ENCODE results near the gene LPO.

LPO gene

DNA sequence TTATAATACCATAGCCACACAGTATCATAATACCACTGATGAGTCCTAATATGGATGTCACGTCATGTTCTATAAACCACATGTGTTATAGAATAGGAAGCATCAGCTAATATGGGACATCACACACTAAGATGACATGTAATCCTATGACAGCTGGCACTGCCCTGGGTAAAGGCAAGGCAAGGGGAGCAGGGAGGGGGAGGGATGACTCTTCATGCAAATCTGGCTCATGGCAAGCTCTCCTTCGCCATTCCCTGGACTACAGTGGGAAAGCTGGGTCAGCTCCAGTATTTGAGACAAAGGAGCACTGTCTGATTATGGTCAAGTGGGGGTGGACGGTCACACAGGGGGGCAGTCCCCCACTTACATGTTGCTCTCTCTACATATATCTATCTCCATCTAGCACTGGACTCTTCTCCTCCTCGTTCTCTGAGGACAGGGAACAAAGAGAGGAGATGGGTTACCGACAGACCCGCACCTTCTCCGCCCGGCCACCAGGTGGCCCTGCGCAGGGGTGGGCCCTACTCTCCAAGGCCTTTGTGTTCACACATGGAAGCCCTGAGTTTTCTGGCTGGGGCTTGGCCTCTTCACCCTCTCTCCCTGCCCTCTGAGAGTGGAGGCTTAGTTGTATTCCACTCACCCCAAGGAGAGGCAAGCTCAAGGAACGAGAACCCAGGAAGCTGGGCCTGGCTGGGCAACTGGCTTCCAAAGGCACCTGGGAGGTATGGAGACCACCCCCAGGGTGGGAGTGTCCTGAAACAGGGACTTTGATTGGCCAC is 65.8 kb downstream of the LPO start:
- DNase-seq (ENCODE audit: low read depth), result peak; percentile 41

- no peak for DNase-seq (ENCODE audit: low read depth)
Measured at GRCh38 chr17:58304750-58305486, 66.5 kb downstream of the LPO start.

GRCh38 chr17:58305626-58306025 is 67.2 kb downstream of the LPO start:
- DNase-seq (ENCODE audit: low read depth), result no peak

GRCh38 chr17:58306131-58306951 is 68.0 kb downstream of the LPO start:
- no peak for DNase-seq (ENCODE audit: low read depth)

- no peak for DNase-seq (ENCODE audit: low read depth)
Measured at GRCh38 chr17:58307468-58308172, 69.2 kb downstream of the LPO start.

DNA sequence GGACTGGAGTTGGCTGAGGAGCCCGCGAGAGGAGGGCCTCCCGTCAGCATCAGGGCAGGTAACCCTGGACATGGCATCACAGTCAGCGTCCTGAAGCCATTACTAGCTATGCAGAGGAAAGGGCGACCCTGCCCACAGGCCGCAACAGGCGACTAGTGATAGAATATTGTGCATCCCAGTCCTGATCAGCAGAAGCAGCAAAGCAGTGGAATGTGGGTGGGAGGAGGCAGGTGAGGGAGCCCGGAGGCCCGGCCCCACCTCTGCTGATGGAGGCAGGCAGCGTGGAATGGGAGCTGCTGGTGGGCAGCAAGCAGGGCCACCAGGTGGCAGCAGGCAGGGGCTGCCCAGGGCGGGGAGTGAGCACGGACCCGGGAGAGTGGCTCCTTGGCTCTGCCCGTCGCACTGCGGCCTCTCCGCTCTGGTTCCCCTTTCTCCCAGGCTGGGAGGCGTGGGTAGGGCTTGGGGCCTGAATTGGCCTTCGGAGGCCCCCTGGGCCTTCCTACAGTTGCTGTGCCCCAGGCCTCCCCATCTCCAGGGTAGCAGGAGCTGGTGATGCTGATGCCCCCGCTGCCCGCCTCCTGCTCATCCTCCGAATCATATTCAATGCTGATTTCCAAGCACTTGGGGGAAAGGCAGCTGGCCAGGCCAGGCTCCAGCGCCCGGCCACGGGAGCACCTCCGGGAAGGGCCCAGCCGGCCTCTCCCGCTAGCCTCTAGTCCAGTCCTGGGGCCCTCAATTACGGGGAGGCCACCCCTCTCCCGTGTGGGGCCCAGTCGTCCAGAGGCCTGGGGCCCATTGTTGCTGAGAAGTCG is 70.0 kb downstream of the LPO start:
- no peak for DNase-seq (ENCODE audit: low read depth)

DNA sequence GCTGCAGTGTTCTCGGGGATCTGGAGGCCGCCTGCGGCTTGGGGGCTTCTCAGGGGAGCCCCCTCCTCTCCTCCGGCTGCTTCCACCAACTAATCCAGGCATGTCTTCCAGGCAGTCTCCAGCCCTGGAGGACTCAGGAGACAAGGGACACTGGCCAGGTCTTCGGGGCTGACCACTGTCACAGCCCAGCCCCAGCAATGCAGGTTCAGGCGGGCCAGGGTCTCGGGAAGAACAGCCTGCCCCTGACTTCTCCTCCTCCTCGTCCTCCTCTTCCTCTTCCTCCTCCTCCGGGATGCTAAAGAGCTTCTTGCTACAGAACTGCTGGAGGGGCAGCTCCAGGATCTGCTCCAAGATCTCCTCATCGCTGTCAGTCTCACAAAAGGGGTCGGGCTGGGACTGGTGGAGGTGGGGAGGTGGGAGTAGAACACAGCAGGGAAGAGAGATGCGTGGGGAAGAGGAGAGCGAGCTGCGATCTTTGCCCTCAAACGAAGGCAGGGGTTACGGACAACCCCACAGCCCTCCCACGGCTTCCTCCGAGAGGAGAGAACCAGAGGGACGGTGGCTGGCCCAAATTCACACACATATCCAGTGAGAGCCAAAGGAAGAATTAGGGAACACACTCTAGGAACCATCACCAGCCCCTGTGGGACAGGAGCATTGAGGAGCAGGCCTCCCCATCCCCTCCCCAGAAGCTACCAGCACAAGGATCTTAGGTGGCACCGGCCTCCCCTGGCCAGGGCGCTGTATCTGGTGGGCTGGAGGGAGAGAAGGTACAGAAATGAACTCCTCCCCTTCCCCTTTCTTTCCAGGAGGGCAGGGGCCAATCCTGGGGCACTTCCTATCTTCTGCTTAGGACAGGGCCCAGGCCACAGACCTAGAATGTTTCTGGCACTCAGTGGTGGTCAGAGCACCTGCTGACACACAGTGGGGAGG is 70.9 kb downstream of the LPO start:
- DNase-seq (ENCODE audit: low read depth), result no peak

GRCh38 chr17:58309918-58310259 is 71.5 kb downstream of the LPO start:
- DNase-seq (ENCODE audit: low read depth), result no peak

DNA sequence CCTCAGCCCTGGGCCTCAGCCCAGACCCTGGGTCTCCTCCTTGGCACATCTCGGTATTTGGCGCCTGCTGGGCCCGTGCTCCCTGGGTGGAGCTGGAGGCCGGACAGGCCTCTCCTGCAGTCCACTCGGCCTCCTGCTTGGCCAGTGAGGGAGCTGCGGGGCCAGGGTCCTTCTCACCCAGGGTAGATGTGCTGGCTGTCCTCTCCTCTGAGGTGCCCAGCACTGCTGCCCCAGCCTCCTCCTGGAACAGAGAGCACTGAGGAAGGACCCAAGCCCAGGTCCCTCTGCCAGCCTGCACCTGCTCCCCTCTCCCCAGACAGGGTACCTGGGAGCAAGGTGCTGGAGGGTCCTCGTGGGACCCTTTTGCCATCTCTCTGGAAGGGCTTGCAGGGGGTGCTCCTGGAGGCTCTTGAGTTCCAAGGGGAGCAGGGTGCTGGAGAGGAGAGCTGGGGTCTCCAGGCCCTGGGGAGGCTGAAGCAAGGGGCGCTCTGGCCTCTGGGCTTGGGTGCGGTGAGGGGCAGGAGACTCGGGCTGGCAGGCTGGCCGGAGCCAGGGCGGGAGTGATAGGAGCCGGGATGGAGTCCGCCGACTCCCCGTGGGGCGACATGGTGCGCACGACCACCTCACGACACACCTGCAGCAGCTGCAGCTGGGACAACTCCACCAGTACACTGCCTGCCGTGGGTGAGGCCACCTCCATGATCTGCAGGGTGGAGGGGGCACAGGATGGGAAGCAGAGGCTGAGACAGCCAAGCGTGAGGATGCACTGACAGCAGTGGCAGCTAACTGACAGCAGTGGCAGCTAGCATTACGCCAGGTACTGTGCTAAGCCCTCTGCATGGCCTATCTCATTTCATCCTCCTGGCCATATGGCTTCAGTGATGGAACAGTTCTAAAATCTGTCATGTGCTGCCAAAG is 72.4 kb downstream of the LPO start:
- no peak for DNase-seq (ENCODE audit: low read depth)

- DNase-seq (ENCODE audit: low read depth), result no peak
Measured at GRCh38 chr17:58311429-58311894, 73.1 kb downstream of the LPO start.

DNA sequence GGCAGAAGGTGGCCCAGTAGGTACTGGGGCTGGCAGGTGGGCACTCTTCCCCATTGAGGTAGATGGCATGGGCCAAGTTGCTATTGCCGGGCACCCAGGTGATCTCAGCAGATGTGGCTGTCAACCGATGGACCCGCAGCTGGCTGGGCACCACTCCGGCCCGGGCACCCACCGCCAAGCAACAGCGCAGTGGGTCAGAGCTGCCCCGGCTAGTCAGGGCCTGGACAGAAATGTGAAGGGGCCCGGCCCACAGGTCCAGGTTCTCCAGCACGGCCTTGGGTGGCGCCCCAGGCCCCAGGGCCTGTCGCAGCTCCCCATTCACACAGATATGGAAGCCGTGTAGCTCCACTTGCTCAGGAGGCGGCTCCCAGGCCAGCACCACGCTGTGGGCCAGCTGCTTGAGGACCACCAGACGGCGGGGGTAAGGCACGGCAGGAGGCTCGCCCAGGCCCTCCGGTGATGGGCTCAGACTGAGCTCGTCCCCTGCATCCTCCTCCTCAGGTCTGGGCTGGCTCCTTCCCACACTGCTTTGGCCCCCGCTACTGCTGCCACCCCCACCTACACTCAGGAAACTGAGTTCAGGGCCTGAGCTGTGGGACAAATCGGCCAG is 73.7 kb downstream of the LPO start:
- no peak for DNase-seq (ENCODE audit: low read depth)

DNA sequence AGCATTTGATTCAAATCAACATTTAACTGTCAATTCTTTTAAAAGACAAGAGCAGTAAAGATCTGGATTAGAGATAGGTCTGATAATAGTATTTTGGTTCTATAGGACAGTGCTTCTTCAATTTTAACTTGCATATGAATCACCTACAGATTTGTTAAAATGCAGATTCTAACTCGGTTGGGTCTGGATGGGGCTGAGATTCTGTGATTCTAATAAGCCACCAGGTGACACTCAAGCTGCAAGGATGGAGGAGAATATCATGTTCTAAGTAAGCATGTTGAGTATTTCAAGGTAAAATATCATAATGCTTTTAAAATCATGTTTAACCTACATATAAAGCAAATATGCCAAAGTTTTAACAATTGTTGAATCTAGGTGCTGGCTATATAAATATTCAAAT is 74.4 kb downstream of the LPO start:
- no peak for DNase-seq (ENCODE audit: low read depth)

DNA sequence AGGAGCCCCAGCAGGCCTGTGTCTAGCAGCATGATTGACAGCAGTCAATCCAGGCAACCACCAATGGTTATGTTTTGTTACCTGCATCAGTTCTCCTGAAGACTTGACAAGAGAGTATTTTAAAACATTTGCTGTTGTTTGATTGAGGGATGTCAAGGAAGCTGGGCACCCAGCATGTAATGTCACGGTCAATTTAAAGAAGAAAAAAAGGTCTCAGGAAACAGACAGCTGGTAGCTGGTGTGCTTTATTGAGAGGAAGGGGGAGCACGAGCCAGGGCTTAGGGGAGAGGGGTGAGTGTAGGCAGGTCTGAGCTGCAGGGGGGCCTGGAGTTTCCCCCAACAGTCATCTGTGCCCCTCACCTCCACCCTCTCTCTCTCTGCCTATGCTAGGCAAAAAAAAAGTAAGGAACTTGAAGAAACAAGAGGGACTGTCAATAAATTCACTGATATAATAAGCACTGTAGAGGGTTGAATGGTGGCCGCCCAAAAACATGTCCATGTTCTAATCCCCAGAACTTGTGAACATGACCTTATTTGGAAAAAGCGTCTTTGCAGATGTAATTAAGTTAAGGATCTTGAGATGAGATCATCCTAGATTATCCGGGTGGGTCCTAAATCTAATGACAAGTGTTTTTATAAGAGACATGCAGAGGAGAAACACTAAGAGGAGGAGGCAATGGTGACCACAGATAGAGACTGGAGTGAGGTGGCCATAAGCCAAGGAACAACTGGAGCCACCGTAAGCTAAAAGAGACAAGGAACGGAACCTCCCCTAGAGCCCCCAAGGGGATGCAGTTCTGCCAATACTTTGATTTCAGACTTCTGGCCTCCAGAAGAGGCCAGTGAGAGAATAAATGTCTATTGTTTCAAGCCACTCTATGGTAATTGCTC is 75.7 kb downstream of the LPO start:
- no peak for DNase-seq (ENCODE audit: low read depth)

GRCh38 chr17:58314706-58315015 is 76.3 kb downstream of the LPO start:
- DNase-seq (ENCODE audit: low read depth), result no peak

- DNase-seq (ENCODE audit: low read depth), result no peak
Measured at GRCh38 chr17:58315281-58315711, 76.9 kb downstream of the LPO start.

GRCh38 chr17:58315750-58316149 is 77.4 kb downstream of the LPO start:
- DNase-seq (ENCODE audit: low read depth), result no peak

DNA sequence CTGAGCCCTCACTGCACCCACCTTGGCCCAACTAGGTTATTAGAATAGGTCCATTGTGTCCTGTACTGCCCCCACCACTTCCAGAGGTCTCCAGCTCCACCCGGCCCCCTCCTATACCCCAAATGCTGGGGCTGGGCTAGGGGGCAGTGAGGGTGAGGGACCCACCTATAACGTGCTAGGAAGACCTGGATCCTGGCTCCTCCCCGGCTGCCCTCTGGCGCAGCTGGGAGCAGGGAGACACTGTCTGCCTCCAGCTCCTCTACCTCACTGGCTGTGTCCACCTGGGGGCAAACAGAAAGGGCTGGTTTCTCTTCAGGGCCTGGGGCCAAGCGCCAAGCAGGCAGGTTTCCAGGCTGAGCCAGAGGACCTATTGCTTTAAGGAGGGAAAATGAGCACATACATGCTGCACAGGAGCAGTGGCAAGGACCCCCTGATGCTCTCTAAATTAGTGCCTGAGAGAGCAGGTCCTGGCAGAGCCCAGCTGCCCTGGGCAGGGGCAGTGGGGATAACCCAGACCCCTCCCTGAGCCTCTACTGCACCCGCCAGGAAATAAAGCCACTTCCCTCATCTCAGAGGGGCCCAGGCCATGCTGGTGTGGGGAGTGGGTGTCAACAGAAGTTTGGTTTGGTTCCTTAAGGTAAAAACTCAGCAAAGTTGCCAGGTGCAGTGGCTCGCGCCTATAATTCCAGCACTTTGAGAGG is 78.0 kb downstream of the LPO start:
- DNase-seq (ENCODE audit: low read depth), result no peak
